Uterus (tissue), 4 donors: ENCODE data around the gene RGS9BP. TPM values are rescaled to one million over a fixed set of nuclear protein-coding genes. Genes with fewer than 3 reads are reported as not detected.

Experiments used
- DNase-seq, 2 donors: peaks; one replicate each; pipeline ENCODE4 v3.0.0-alpha.2; 2019 to 2020
- H3K27ac ChIP-seq, 2 donors: fragments of 200-600 bp; sonication (generic); 1 replicate in 1 of 2; 2 replicates in 1 of 2; pipeline ENCODE4 v1.5.1; 2016 to 2018
- H3K27me3 ChIP-seq, 2 donors: fragments of 200-600 bp; sonication (generic); one replicate each; pipeline ENCODE4 v1.5.1; 2018 to 2019; ENCODE audit warnings: control low read depth in 1 of 2
- H3K36me3 ChIP-seq, 2 donors: fragments of 200-600 bp; sonication (generic); one replicate each; pipeline ENCODE4 v1.5.1; 2019; ENCODE audit warnings: control low read depth in 1 of 2
- H3K4me1 ChIP-seq, 2 donors: fragments of 200-600 bp; sonication (generic); one replicate each; pipeline ENCODE4 v1.5.1; 2018 to 2019; ENCODE audit warnings: control low read depth in 1 of 2
- H3K4me3 ChIP-seq, 2 donors: fragments of 200-600 bp; sonication (generic); 1 replicate in 1 of 2; 2 replicates in 1 of 2; pipeline ENCODE4 v1.5.1; 2018 to 2019; ENCODE audit warnings: mild to moderate bottlenecking in 1 of 2
- H3K9me3 ChIP-seq, 2 donors: fragments of 200-600 bp; sonication (generic); one replicate each; pipeline ENCODE4 v1.5.1; 2019; ENCODE audit warnings: control low read depth in 1 of 2
- POLR2A ChIP-seq, 2 donors: fragments of 450-650 bp; IDR thresholded peaks; one replicate each; pipeline ENCODE4 v1.6.1; 2016; ENCODE audit warnings: antibody characterized with exemption in 2 of 2, mild to moderate bottlenecking in 1 of 2, moderate library complexity in 1 of 2
- intact Hi-C: fragments of 100-400 bp; cut with DNase I; formaldehyde crosslinking; loops from one replicate; pipeline ENCODE4 v1.15.1; 2023; ENCODE audit warnings: low total_unique reads
- total RNA-seq, 4 donors: library from RNA; depleted of rRNA in 3 of 4; stranded (reverse); fragments of >200 nt in 3 of 4; gene quantifications; one replicate each; pipeline versions ENCODE4 v1.1.0 to v1.2.4, GENCODE V29; 2014 to 2023
- TF ChIP-seq, protein P1 (sequence below), 4 experiments: fragments of 200-600 bp in 2 of 4; fragments of 450-650 bp in 2 of 4; sonication (generic) in 2 of 4; IDR thresholded peaks; one replicate each; pipeline ENCODE4 v1.5.1; 2016 to 2019; ENCODE audit warnings: antibody characterized with exemption in 4 of 4, mild to moderate bottlenecking in 2 of 4, moderate library complexity in 1 of 4
- donor health status: DM: yes; HTN: yes; CAD: no.

The RGS9BP gene
- total RNA-seq, 4 donors from 2014 or later: 0.29 to 0.62 TPM; not detected in 2

DNA sequence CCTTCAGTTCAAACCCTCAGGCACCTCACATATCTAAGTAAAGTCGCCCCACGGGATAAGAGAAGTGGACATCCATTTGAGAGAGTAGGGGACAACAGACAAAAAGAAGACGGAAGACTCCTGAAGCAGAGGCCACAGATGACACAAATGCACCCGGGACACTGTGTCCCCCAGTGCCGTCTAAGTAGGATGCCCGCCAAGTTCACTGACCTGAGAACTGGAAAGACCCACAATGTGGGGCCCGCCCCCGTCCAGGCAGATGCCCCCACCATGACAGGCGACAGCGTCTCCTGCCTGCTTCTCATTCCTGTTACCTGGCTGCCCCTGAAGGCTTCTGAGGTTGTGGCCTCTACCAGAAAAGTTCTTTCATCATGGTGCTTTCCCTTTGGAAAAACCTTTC, 17.6 kb upstream of the RGS9BP start:
- Histone ChIP-seq H3K9me3 (no peaks in the 10 kb centered on the region), H3K36me3 (no peaks in the 10 kb centered on the region), H3K4me1 (no peaks in the 10 kb centered on the region), H3K27ac (no peak overlapping the region), H3K4me3 (no peak overlapping the region), H3K27me3 (no peaks in the 10 kb centered on the region)
- DNase-seq: no peak
- intact Hi-C loops: no loop called here
- no peak for TF ChIP-seq POLR2A (IDR thresholded peaks at IDR 0.05)
- TF ChIP-seq, protein P1, sequence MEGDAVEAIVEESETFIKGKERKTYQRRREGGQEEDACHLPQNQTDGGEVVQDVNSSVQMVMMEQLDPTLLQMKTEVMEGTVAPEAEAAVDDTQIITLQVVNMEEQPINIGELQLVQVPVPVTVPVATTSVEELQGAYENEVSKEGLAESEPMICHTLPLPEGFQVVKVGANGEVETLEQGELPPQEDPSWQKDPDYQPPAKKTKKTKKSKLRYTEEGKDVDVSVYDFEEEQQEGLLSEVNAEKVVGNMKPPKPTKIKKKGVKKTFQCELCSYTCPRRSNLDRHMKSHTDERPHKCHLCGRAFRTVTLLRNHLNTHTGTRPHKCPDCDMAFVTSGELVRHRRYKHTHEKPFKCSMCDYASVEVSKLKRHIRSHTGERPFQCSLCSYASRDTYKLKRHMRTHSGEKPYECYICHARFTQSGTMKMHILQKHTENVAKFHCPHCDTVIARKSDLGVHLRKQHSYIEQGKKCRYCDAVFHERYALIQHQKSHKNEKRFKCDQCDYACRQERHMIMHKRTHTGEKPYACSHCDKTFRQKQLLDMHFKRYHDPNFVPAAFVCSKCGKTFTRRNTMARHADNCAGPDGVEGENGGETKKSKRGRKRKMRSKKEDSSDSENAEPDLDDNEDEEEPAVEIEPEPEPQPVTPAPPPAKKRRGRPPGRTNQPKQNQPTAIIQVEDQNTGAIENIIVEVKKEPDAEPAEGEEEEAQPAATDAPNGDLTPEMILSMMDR (IDR thresholded peaks at IDR 0.05): no peak

DNA sequence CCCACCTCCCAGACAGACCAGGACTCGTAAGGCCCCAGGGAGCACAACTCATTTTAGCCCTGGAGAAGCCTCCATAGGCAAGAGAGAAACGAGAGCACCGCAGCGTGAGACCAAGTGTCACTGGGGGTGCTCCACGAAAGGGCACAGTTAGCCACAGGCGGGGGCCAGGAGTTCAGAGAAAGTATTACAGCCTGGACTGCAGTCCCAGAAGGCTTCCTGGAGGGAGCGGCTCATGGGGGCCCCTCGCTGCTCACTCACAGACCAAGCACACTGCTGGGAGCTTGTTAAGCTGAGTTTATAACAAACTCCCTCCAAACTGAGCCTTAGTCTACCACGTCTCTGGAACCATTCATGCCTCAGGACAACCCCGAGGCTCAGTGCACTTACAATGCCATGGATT, 17.1 kb upstream of the RGS9BP start:
- Histone ChIP-seq H3K4me1 (no peaks in the 10 kb centered on the region), H3K36me3 (no peaks in the 10 kb centered on the region), H3K27ac (no peak overlapping the region), H3K27me3 (no peaks in the 10 kb centered on the region), H3K9me3 (no peaks in the 10 kb centered on the region), H3K4me3 (no peak overlapping the region)
- TF ChIP-seq, protein P1 (IDR thresholded peaks at IDR 0.05): no peak
- TF ChIP-seq POLR2A (IDR thresholded peaks at IDR 0.05): no peak
- DNase-seq: no peak
- intact Hi-C loops: no loop called here

DNA sequence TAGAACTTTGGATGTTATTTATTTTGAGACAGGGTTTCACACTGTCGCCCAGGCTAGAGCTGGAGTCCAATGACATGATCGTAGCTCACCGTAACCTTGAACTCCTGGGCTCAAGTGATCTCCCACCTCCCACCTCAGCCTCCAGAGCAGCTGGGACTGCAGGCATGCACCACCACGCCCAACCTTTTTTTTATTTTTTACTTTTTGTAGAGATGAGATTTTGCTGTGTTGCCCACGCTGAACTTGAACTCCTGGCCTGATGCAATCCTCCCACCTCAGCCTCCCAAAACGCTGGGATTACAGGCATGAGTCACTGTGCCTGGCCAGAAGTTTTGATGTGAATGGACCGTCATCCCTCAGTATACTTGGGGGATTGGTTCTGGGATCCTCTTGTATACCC, 14.3 kb upstream of the RGS9BP start:
- H3K4me1 ChIP-seq: no peaks in the 10 kb centered on the region
- no peak overlapping the region for H3K27ac ChIP-seq
- no peaks in the 10 kb centered on the region for H3K36me3 ChIP-seq
- no peaks in the 10 kb centered on the region for H3K27me3 ChIP-seq
- H3K4me3 ChIP-seq: no peak overlapping the region
- DNase-seq: no peak
- no peaks in the 10 kb centered on the region for H3K9me3 ChIP-seq
- no peak for TF ChIP-seq POLR2A (IDR thresholded peaks at IDR 0.05)
- TF ChIP-seq, protein P1 (IDR thresholded peaks at IDR 0.05): no peak
- intact Hi-C loops: no loop called here

DNA sequence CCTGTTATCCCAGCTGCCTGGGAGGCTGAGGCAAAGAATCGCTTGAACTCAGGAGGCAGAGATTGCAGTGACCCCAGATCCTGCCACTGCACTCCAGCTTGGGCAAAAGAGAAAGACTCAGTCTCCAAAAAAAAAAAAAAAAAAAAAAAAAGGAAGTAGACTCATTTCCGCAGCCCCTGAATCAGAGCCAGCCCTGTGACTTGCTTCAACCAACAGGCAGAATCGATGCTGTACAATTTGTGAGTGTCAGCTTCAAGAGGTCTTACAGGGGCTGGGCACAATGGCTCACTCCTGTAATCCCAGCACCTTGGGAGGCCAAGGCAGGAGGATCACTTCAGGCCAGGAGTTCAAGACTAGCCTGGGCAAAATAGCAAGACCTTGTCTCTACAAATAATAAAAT, 13.5 kb upstream of the RGS9BP start:
- no peak for DNase-seq
- Histone ChIP-seq H3K27ac (no peak overlapping the region), H3K36me3 (no peaks in the 10 kb centered on the region), H3K4me1 (no peaks in the 10 kb centered on the region), H3K4me3 (no peak overlapping the region), H3K9me3 (no peaks in the 10 kb centered on the region), H3K27me3 (no peaks in the 10 kb centered on the region)
- intact Hi-C loops: no loop called here
- TF ChIP-seq, protein P1 (IDR thresholded peaks at IDR 0.05): no peak
- no peak for TF ChIP-seq POLR2A (IDR thresholded peaks at IDR 0.05)

DNA sequence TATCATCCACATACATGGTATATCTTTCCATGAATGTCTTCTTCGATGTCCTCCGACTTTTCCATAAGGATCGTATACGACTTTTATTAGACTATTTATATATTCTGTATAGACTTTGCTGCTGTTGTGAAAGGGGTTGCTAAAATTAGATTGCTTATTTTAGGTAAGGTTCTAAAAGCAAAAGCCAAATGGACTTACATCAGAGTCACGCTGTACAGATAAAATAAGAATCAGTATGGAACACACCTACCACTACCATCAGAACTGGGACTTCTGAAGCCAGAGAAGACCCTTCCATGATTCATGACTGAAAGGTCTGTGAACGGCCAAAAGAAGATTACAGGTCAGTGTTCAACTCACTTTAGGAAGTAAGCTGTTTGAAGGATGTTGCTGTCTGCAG, 9.6 kb upstream of the RGS9BP start:
- H3K27me3 ChIP-seq: no peaks in the 10 kb centered on the region
- TF ChIP-seq, protein P1 (IDR thresholded peaks at IDR 0.05): no peak
- no peaks in the 10 kb centered on the region for H3K9me3 ChIP-seq
- no peak overlapping the region for H3K4me3 ChIP-seq
- H3K27ac ChIP-seq: no peak overlapping the region
- H3K36me3 ChIP-seq: no peaks in the 10 kb centered on the region
- DNase-seq: no peak
- intact Hi-C loops: no loop called here
- no peaks in the 10 kb centered on the region for H3K4me1 ChIP-seq
